Endodermal cell (in vitro differentiated cells): ENCODE data around the gene NIPBL. TPM values are rescaled to one million over a fixed set of nuclear protein-coding genes. Genes with fewer than 3 reads are reported as not detected.

Experiments
- DNase-seq: peaks from one replicate; pipeline ENCODE4 v3.0.0-alpha.2; 2017
- H3K27ac ChIP-seq: 2 replicates; pipeline ENCODE4 v1.5.1; 2013; ENCODE audit warnings: mild to moderate bottlenecking, low read depth, low read length, moderate library complexity
- H3K27me3 ChIP-seq: 2 replicates; pipeline ENCODE4 v1.6.1; 2013; ENCODE audit warnings: mild to moderate bottlenecking, low read length, moderate library complexity; ENCODE audit not compliant: insufficient read depth, control insufficient read depth, poor library complexity, severe bottlenecking
- H3K36me3 ChIP-seq: 2 replicates; pipeline ENCODE4 v1.7.0; 2013; ENCODE audit warnings: mild to moderate bottlenecking, low read length, moderate library complexity; ENCODE audit not compliant: control insufficient read depth, insufficient read depth
- H3K4me1 ChIP-seq: one replicate; pipeline ENCODE4 v1.7.0; 2013; ENCODE audit warnings: low read length; ENCODE audit not compliant: control insufficient read depth, insufficient read depth
- H3K4me3 ChIP-seq: 2 replicates; pipeline ENCODE4 v1.5.1; 2013; ENCODE audit warnings: mild to moderate bottlenecking, low read length, moderate library complexity
- H3K9ac ChIP-seq: 2 replicates; pipeline ENCODE4 v1.6.1; 2013; ENCODE audit warnings: mild to moderate bottlenecking, low read length, moderate library complexity; ENCODE audit not compliant: poor library complexity, severe bottlenecking; ENCODE audit errors: extremely low read depth
- H3K9me3 ChIP-seq: 2 replicates; pipeline ENCODE4 v1.6.1; 2013; ENCODE audit warnings: mild to moderate bottlenecking, low read length, moderate library complexity; ENCODE audit not compliant: control insufficient read depth
- H3K27ac Mint-ChIP-seq: 2 replicates; pipeline ENCODE4 v1.8.0; 2020; ENCODE audit warnings: mixed read lengths
- H3K27me3 Mint-ChIP-seq: 2 replicates; pipeline ENCODE4 v1.8.0; 2021; ENCODE audit warnings: mild to moderate bottlenecking, mixed read lengths; ENCODE audit not compliant: insufficient read depth
- H3K36me3 Mint-ChIP-seq: 2 replicates; pipeline ENCODE4 v1.8.0; 2020; ENCODE audit warnings: low read depth, mixed read lengths
- H3K4me1 Mint-ChIP-seq: 2 replicates; pipeline ENCODE4 v1.8.0; 2020; ENCODE audit warnings: mixed read lengths
- H3K4me3 Mint-ChIP-seq: 2 replicates; pipeline ENCODE4 v1.8.0; 2020; ENCODE audit warnings: mild to moderate bottlenecking, moderate library complexity, mixed read lengths
- H3K9me3 Mint-ChIP-seq: 2 replicates; pipeline ENCODE4 v1.8.0; 2020; ENCODE audit warnings: mild to moderate bottlenecking, mixed read lengths
- CTCF ChIP-seq: fragments of 200-600 bp; sonication (generic); conservative IDR thresholded peaks from 2 replicates; pipeline ENCODE4 v1.5.0; 2021; ENCODE audit warnings: antibody characterized with exemption, mild to moderate bottlenecking
- WGBS, 2 experiments: methylation state at CpG; one replicate each; pipeline versions ENCODE4 v1.1.5 to v1.1.7; 2013; ENCODE audit warnings: missing lambda C conversion rate in 2 of 2, mixed read lengths in 1 of 2; ENCODE audit not compliant: insufficient coverage in 1 of 2, insufficient read length in 1 of 2; 5-methylcytosine and 5-hydroxymethylcytosine counted together
- total RNA-seq, 2 donors: library from RNA; stranded (reverse); fragmentation: NEBNext Ultra II Directional in 1 of 2; extraction: Animal tissue kit (Norgen Biotek cat#: 25700) in 1 of 2; gene quantifications; 2 replicates in 1 of 2; 3 replicates in 1 of 2; pipeline ENCODE4 v1.2.1, GENCODE V29; 2021

The NIPBL gene
- total RNA-seq, 2 donors from 2014 or later = 63.3 to 65.8 TPM

- Histone ChIP-seq H3K27ac (no peak overlapping the region), H3K9ac (no peak overlapping the region), H3K9me3 (no peaks in the 10 kb centered on the region), H3K27me3 (no peaks in the 10 kb centered on the region), H3K4me1 (peaks cover 4% of the 10 kb centered on the region), H3K36me3 (peaks cover 10% of the 10 kb centered on the region), H3K4me3 (no peak overlapping the region)
- peak; percentile 38 for DNase-seq
- peaks cover 18% of the 10 kb centered on the region for H3K4me1 Mint-ChIP-seq
- H3K27ac Mint-ChIP-seq = no peak overlapping the region
- no peaks in the 10 kb centered on the region for H3K9me3 Mint-ChIP-seq
- no peak overlapping the region for H3K4me3 Mint-ChIP-seq
- H3K36me3 Mint-ChIP-seq = peaks cover 11% of the 10 kb centered on the region
- WGBS, 2 experiments = 95 to 100% methylated on average over 2 to 10 of the region's 10 CpGs
- TF ChIP-seq CTCF = no peak
- H3K27me3 Mint-ChIP-seq = no peaks in the 10 kb centered on the region
Observed at GRCh38 chr5:36885149-36885548, 8.6 kb downstream of the NIPBL start.

- H3K4me3 Mint-ChIP-seq = no peak overlapping the region
Observed at GRCh38 chr5:36885566-36886485, 9.3 kb downstream of the NIPBL start.

GRCh38 chr5:36886791-36887190 is 10.2 kb downstream of the NIPBL start:
- Histone ChIP-seq H3K4me3 (no peak overlapping the region), H3K4me1 (peaks cover 4% of the 10 kb centered on the region), H3K36me3 (peaks cover 16% of the 10 kb centered on the region), H3K9ac (no peak overlapping the region), H3K27me3 (no peaks in the 10 kb centered on the region), H3K27ac (no peak overlapping the region), H3K9me3 (peaks cover 4% of the 10 kb centered on the region)
- 86% methylated on average over 3 of the region's 3 CpGs; no CpG with 5 or more reads in 1 of the 2 experiments for WGBS, 2 experiments
- H3K4me1 Mint-ChIP-seq = peaks cover 11% of the 10 kb centered on the region
- H3K4me3 Mint-ChIP-seq = no peak overlapping the region
- no peak for DNase-seq
- H3K27ac Mint-ChIP-seq = peak overlapping the region; percentile 52
- H3K27me3 Mint-ChIP-seq = no peaks in the 10 kb centered on the region
- TF ChIP-seq CTCF = no peak
- peaks cover 23% of the 10 kb centered on the region for H3K36me3 Mint-ChIP-seq
- H3K9me3 Mint-ChIP-seq = peaks cover 3% of the 10 kb centered on the region

More at GRCh38 chr5:36885566-36886485, 9.3 kb downstream of the NIPBL start:
- Histone ChIP-seq H3K9me3 (no peaks in the 10 kb centered on the region), H3K9ac (no peak overlapping the region), H3K4me3 (no peak overlapping the region), H3K4me1 (peaks cover 4% of the 10 kb centered on the region), H3K27ac (no peak overlapping the region), H3K27me3 (no peaks in the 10 kb centered on the region), H3K36me3 (peaks cover 16% of the 10 kb centered on the region)
- 95 to 96% methylated on average over 16 to 18 of the region's 18 CpGs for WGBS, 2 experiments
- no peak overlapping the region for H3K27ac Mint-ChIP-seq
- no peaks in the 10 kb centered on the region for H3K27me3 Mint-ChIP-seq
- peaks cover 15% of the 10 kb centered on the region for H3K36me3 Mint-ChIP-seq
- DNase-seq = peak; percentile 38
- no peaks in the 10 kb centered on the region for H3K9me3 Mint-ChIP-seq
- no peak for TF ChIP-seq CTCF
- peaks cover 12% of the 10 kb centered on the region for H3K4me1 Mint-ChIP-seq
